Bronchial epithelial cell (primary cell): Measurements from ENCODE around the gene DCDC2C. TPM values are rescaled to one million over a fixed set of nuclear protein-coding genes. Genes with fewer than 3 reads are reported as not detected.

Experiments used
- DNase-seq: peaks from one replicate; pipeline ENCODE4 v3.0.0-alpha.2; 2010; ENCODE audit warnings: low read depth
- FAIRE-seq: peaks from 2 replicates; lab custom pipeline; 2011; peaks lifted over from hg19 to GRCh38; lab: Jason Lieb, UNC
- H3K27me3 ChIP-seq: 2 replicates; pipeline ENCODE4 v1.5.1; 2011; ENCODE audit warnings: low read length; ENCODE audit not compliant: control insufficient read depth, insufficient read depth
- H3K36me3 ChIP-seq: 2 replicates; pipeline ENCODE4 v1.5.1; 2011; ENCODE audit warnings: low read length; ENCODE audit not compliant: control insufficient read depth, insufficient read depth
- H3K4me3 ChIP-seq: 2 replicates; pipeline ENCODE4 v1.5.1; 2011; ENCODE audit warnings: mild to moderate bottlenecking, low read depth, low read length, control low read depth
- CTCF ChIP-seq: IDR thresholded peaks from 2 replicates; pipeline ENCODE4 v1.5.1; 2011; ENCODE audit warnings: mild to moderate bottlenecking, moderate library complexity, low read length, control low read depth, inconsistent platforms; ENCODE audit not compliant: insufficient read depth, severe bottlenecking
- total RNA-seq: library from RNA; depleted of rRNA; stranded (reverse); fragments of >200 nt; gene quantifications from 2 replicates; pipeline ENCODE4 v1.2.1, GENCODE V29; 2014

DCDC2C gene
- total RNA-seq, 1 donor from 2014 or later, result not detected

GRCh38 chr2:3729786-3730185 is 26.4 kb downstream of the DCDC2C start:
- no peak for TF ChIP-seq CTCF
- FAIRE-seq, result no peak
- no peaks in the 10 kb centered on the region for H3K27me3 ChIP-seq

GRCh38 chr2:3730646-3731045 is 27.3 kb downstream of the DCDC2C start:
- no peaks in the 10 kb centered on the region for H3K36me3 ChIP-seq
- H3K27me3 ChIP-seq, result no peaks in the 10 kb centered on the region
- peak; percentile 37 for DNase-seq
- H3K4me3 ChIP-seq, result no peak overlapping the region
- no peak for TF ChIP-seq CTCF
- FAIRE-seq, result peak; percentile 72

More at GRCh38 chr2:3729786-3730185, 26.4 kb downstream of the DCDC2C start:
- Histone ChIP-seq H3K4me3 (no peak overlapping the region), H3K36me3 (no peaks in the 10 kb centered on the region)
- no peak for DNase-seq

- no peaks in the 10 kb centered on the region for H3K27me3 ChIP-seq
- DNase-seq, result no peak
- no peak for TF ChIP-seq CTCF
- no peak for FAIRE-seq
- no peak overlapping the region for H3K4me3 ChIP-seq
- H3K36me3 ChIP-seq, result no peaks in the 10 kb centered on the region
Measured at GRCh38 chr2:3731829-3732228, 28.5 kb downstream of the DCDC2C start.

GRCh38 chr2:3736112-3736511 is 32.7 kb downstream of the DCDC2C start:
- no peaks in the 10 kb centered on the region for H3K36me3 ChIP-seq
- FAIRE-seq (no peak), DNase-seq (no peak)
- TF ChIP-seq CTCF, result no peak
- no peak overlapping the region for H3K4me3 ChIP-seq
- no peaks in the 10 kb centered on the region for H3K27me3 ChIP-seq

GRCh38 chr2:3737128-3737527 is 33.8 kb downstream of the DCDC2C start:
- H3K36me3 ChIP-seq, result no peaks in the 10 kb centered on the region
- FAIRE-seq, result no peak
- no peak for TF ChIP-seq CTCF
- H3K4me3 ChIP-seq, result no peak overlapping the region
- no peak for DNase-seq
- H3K27me3 ChIP-seq, result no peaks in the 10 kb centered on the region

DNA sequence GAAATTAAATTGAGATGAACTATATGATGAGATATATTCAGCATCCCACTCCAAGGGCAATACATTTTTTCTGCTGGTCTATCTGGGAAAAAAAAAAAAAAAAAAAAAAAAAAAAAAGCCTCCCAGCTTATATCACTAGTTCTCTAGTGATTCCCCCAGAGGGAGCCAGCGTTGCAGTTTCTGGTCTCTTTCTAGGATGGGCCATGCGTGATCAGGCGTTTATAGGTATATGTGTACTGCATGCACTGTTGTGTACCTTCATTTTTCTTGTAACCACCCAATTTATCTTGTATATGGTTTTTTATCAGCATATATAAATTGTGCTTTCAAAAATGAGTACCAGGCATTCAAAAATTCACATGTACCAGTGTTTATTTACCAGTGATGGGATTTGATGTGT is 35.1 kb downstream of the DCDC2C start:
- Histone ChIP-seq H3K36me3 (no peaks in the 10 kb centered on the region), H3K4me3 (no peak overlapping the region), H3K27me3 (no peaks in the 10 kb centered on the region)
- DNase-seq (no peak), FAIRE-seq (no peak)
- no peak for TF ChIP-seq CTCF
